Measurements from ENCODE around the gene FNDC3A.

GRCh38 chr13:49221590-49221965 is 245.9 kb downstream of the FNDC3A start:
- TF ChIP-seq CTCF (IDR thresholded peaks at IDR 0.05) (no peak), POLR2AphosphoS5 (IDR thresholded peaks at IDR 0.05; ENCODE audit: low read depth, low read length) (no peak), TCF7L2 (IDR thresholded peaks at IDR 0.05; ENCODE audit: low read depth, low read length) (no peak), REST (IDR thresholded peaks at IDR 0.05; ENCODE audit: insufficient read depth in 1 of 2, low read depth in 2 of 2, low read length in 1 of 2) (no peak), SIN3A (IDR thresholded peaks at IDR 0.05; ENCODE audit: borderline replicate concordance, insufficient read depth, low read depth, low read length) (no peak)
